ENCODE results near the gene UNC50.

UNC50 gene

GRCh38 chr2:98637401-98638147 lies 29.2 kb downstream of the UNC50 start:
- no peak for TF ChIP-seq EZH2phosphoT487 (conservative IDR thresholded peaks at IDR 0.05; ENCODE audit: low read length)
- TF ChIP-seq CTCF (IDR thresholded peaks at IDR 0.05; ENCODE audit: insufficient read depth, low read length, poor library complexity, severe bottlenecking): no peak
- H3K4me2 ChIP-seq (ENCODE audit: low read depth, low read length, poor library complexity, severe bottlenecking): no peak overlapping the region
- H3K9ac ChIP-seq (ENCODE audit: low read length): no peak overlapping the region
- H3F3A ChIP-seq (ENCODE audit: insufficient read depth): no peaks in the 10 kb centered on the region
- no peaks in the 10 kb centered on the region for H3K27me3 ChIP-seq (ENCODE audit: low read length)
- no peaks in the 10 kb centered on the region for H3K79me2 ChIP-seq (ENCODE audit: insufficient read depth, low read length)
- no peak overlapping the region for H2AFZ ChIP-seq (ENCODE audit: low read depth, low read length, severe bottlenecking)
- no peaks in the 10 kb centered on the region for H4K20me1 ChIP-seq (ENCODE audit: low read depth, low read length)
- no peaks in the 10 kb centered on the region for H3K9me2 ChIP-seq (replicated peaks; ENCODE audit: insufficient read depth, low read length)
- no peaks in the 10 kb centered on the region for H3K36me3 ChIP-seq (ENCODE audit: low read length)
- no peaks in the 10 kb centered on the region for H3K9me3 ChIP-seq (ENCODE audit: insufficient read depth, low read length)
- no peak overlapping the region for H3K27ac ChIP-seq (ENCODE audit: low read depth, low read length)
- no peak overlapping the region for H3K4me3 ChIP-seq (ENCODE audit: insufficient read depth, low read length, poor library complexity, severe bottlenecking)

GRCh38 chr2:98643496-98644100 lies 35.2 kb downstream of the UNC50 start:
- no peaks in the 10 kb centered on the region for H3K9me2 ChIP-seq (replicated peaks; ENCODE audit: insufficient read depth, low read length)
- no peaks in the 10 kb centered on the region for H3K36me3 ChIP-seq (ENCODE audit: low read length)
- H2AFZ ChIP-seq (ENCODE audit: low read depth, low read length, severe bottlenecking): no peak overlapping the region
- H3K4me3 ChIP-seq (ENCODE audit: insufficient read depth, low read length, poor library complexity, severe bottlenecking): no peak overlapping the region
- no peaks in the 10 kb centered on the region for H3K9me3 ChIP-seq (ENCODE audit: insufficient read depth, low read length)
- H3K79me2 ChIP-seq (ENCODE audit: insufficient read depth, low read length): no peaks in the 10 kb centered on the region
- H3K27me3 ChIP-seq (ENCODE audit: low read length): no peaks in the 10 kb centered on the region
- H3K9ac ChIP-seq (ENCODE audit: low read length): no peak overlapping the region
- H3K27ac ChIP-seq (ENCODE audit: low read depth, low read length): no peak overlapping the region
- no peak for TF ChIP-seq CTCF (IDR thresholded peaks at IDR 0.05; ENCODE audit: insufficient read depth, low read length, poor library complexity, severe bottlenecking)
- TF ChIP-seq EZH2phosphoT487 (conservative IDR thresholded peaks at IDR 0.05; ENCODE audit: low read length): no peak
- no peak overlapping the region for H3K4me2 ChIP-seq (ENCODE audit: low read depth, low read length, poor library complexity, severe bottlenecking)
- no peaks in the 10 kb centered on the region for H3F3A ChIP-seq (ENCODE audit: insufficient read depth)
- H4K20me1 ChIP-seq (ENCODE audit: low read depth, low read length): no peaks in the 10 kb centered on the region

GRCh38 chr2:98647636-98648035 lies 39.2 kb downstream of the UNC50 start:
- Histone ChIP-seq H4K20me1 (ENCODE audit: low read depth, low read length) (no peaks in the 10 kb centered on the region), H3K36me3 (ENCODE audit: low read length) (no peaks in the 10 kb centered on the region), H2AFZ (ENCODE audit: low read depth, low read length, severe bottlenecking) (no peak overlapping the region), H3K9me2 (replicated peaks; ENCODE audit: insufficient read depth, low read length) (no peaks in the 10 kb centered on the region), H3F3A (ENCODE audit: insufficient read depth) (no peaks in the 10 kb centered on the region), H3K79me2 (ENCODE audit: insufficient read depth, low read length) (no peaks in the 10 kb centered on the region), H3K9me3 (ENCODE audit: insufficient read depth, low read length) (no peaks in the 10 kb centered on the region), H3K27me3 (ENCODE audit: low read length) (no peaks in the 10 kb centered on the region), H3K4me3 (ENCODE audit: insufficient read depth, low read length, poor library complexity, severe bottlenecking) (no peak overlapping the region), H3K27ac (ENCODE audit: low read depth, low read length) (no peak overlapping the region), H3K9ac (ENCODE audit: low read length) (no peak overlapping the region), H3K4me2 (ENCODE audit: low read depth, low read length, poor library complexity, severe bottlenecking) (no peak overlapping the region)
- TF ChIP-seq CTCF (IDR thresholded peaks at IDR 0.05; ENCODE audit: insufficient read depth, low read length, poor library complexity, severe bottlenecking) (no peak), EZH2phosphoT487 (conservative IDR thresholded peaks at IDR 0.05; ENCODE audit: low read length) (no peak)

Measured in SU-DHL-6 (cell line).